Astrocyte of the spinal cord (primary cell): ENCODE results near the gene DSCAM.

Experiments
- DNase-seq: peaks from one replicate; pipeline ENCODE4 v3.0.0; 2011; ENCODE audit warnings: low read depth, low spot score
- H3K4me3 ChIP-seq: 2 replicates; pipeline ENCODE4 v1.5.1; 2011; ENCODE audit warnings: low read depth, mild to moderate bottlenecking, low read length, moderate library complexity
- in situ Hi-C: cut with HindIII; loops from 2 replicates; pipeline ENCODE4 v1.10.0; 2017; ENCODE audit warnings: low sequenced_read_pairs
- TF ChIP-seq, protein P1 (sequence below): IDR thresholded peaks from 2 replicates; pipeline ENCODE4 v1.5.1; 2012; ENCODE audit warnings: low read depth, mild to moderate bottlenecking, low read length, inconsistent platforms

Gene DSCAM

DNA sequence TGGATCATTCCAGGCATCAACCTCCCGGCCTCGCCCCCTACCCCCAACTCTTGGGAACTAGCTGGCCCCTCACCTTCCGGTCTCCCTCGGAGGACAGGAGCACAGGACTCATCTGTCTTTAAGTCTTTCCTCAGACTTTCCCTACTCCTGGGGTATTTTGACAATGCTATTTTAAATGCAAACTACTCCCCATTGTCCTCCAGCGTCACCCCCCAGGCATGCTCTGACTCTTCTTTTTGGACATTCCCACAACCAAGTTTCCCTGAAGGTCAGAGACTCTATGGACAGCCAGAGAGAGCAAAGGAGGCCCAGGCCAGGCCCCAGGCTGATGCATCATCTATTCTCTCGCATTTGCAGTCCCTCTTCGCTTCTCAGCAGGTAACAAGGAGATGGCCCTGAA lies 555.4 kb downstream of the DSCAM start:
- DNase-seq, result no peak
- in situ Hi-C loops, result no loop called here
- no peak overlapping the region for H3K4me3 ChIP-seq
- TF ChIP-seq, protein P1, sequence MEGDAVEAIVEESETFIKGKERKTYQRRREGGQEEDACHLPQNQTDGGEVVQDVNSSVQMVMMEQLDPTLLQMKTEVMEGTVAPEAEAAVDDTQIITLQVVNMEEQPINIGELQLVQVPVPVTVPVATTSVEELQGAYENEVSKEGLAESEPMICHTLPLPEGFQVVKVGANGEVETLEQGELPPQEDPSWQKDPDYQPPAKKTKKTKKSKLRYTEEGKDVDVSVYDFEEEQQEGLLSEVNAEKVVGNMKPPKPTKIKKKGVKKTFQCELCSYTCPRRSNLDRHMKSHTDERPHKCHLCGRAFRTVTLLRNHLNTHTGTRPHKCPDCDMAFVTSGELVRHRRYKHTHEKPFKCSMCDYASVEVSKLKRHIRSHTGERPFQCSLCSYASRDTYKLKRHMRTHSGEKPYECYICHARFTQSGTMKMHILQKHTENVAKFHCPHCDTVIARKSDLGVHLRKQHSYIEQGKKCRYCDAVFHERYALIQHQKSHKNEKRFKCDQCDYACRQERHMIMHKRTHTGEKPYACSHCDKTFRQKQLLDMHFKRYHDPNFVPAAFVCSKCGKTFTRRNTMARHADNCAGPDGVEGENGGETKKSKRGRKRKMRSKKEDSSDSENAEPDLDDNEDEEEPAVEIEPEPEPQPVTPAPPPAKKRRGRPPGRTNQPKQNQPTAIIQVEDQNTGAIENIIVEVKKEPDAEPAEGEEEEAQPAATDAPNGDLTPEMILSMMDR, result no peak

DNA sequence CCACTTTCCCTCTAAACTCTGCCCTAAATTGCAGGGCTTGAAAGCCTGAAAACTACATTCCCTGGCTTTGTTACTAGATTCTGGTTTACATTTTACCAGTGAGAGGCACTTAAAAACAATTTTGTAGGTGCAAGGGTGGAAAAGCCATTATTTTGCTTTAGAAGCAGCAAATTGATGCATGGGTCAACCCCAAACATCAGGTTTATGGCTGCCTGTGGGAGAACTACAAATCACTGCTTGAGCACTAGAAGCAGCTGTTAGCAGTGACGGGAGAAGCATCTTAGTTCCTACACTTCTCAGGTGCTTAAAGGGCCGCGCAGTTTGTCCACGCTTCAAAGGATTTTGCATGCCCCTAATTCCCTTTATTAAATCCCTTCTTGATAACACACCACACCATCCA lies 562.5 kb downstream of the DSCAM start:
- no peak overlapping the region for H3K4me3 ChIP-seq
- TF ChIP-seq, protein P1, result no peak
- in situ Hi-C loops, result no loop called here
- no peak for DNase-seq

DNA sequence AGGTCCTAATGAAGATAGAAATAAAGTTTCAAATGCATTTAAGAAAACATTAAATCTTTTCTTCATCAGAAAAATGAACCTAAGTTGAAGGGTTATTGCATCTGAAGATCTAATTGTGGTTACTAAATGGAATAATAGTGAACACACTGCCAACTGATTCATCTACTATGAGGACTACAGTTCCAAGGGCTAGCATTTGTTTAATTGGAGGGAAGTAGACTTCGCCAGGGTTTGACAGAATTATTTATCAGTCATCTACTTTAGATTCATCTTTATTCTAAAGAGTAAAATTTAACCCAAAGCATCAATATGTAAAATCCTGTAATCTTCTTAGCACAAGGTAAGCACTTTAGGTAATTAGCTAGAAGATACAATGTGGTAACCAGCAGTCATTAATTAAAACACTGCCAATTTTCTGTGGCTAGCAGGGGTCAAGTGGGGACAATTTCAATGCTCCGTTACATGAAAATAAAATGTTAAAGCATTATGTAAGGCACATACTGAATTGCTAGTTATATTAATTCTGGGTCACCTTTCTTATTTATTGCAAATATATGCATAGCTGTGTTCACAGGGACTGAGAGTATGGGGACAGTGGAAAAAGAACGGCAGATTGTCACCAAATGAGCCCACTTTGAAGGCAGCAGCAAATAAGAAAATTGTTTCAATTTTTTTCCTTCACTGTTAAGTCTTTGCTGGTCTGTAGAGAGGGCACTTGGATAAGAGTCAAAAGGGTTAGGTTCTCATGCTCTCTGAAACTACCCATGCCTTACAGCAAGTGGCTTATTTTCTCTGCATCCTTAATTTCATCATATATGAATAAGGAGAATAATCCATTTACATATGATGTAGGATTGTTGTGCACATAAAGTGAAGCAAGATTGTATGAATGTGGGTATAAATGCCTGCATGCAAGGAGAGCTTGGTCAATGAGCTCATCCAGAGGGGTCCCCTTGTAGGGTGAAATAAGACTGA lies 563.8 kb downstream of the DSCAM start:
- TF ChIP-seq, protein P1, result no peak
- no peak for DNase-seq
- in situ Hi-C loops, result no loop called here
- H3K4me3 ChIP-seq, result no peak overlapping the region

DNA sequence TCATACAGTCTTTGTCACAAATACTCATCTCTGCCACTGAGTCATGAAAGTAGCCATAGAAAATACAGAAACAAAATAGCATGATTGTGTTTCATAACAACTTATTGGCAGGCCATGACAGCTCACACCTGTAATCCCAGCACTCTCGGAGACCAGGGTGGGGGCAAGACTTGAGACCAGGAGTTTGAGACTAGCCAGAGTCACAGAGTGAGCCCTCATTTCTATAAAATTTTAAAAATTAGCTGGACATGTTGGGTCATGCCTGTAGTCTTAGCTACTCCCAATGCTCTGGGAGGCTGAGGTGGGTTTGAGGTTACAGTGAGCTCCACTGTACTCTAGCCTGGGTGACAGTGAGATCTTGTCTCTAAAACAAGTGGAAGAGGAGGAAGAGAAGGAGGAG lies 568.6 kb downstream of the DSCAM start:
- in situ Hi-C loops, result no loop called here
- DNase-seq, result no peak
- TF ChIP-seq, protein P1, result no peak
- no peak overlapping the region for H3K4me3 ChIP-seq

DNA sequence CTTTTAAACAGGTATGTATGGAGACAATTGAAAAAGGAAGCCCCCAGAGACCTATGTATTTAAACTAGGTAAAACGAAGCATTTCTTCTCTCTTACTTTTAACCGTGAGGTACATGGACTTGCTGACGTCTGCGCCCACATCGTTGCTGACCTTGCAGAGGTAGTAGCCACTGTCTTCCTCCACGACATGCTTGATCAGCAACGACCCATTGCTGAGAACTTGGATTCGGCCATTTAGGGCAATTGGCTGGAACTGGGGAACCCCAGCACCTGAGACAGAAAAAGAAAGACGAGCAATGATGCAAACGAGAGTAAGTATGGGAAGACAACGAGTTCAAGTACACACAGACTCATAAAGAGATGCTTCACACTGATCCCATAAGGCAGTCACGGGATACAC lies 571.0 kb downstream of the DSCAM start:
- TF ChIP-seq, protein P1, result no peak
- DNase-seq, result no peak
- in situ Hi-C loops, result no loop called here
- no peak overlapping the region for H3K4me3 ChIP-seq

DNA sequence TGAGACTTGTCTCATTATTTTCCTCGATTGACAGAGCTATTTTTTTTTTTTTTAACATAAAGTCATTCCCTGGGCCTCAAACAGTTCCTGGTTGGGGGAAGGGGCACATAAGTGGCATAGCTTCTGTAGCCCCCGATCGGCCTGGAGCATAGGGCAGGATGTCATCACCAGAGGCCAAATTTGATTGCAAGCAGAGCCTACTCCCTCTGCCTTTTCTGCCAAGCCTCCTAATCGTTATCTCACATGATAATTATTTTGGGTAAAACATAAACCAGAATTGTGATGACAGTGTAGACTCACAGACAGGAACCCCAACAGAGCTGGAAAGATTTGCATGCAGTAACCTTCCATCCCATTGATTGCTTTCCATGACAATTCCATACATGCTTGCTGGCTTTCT lies 574.9 kb downstream of the DSCAM start:
- no peak overlapping the region for H3K4me3 ChIP-seq
- TF ChIP-seq, protein P1, result no peak
- DNase-seq, result no peak
- in situ Hi-C loops, result no loop called here
